ENCODE data around the gene RAB30.

The RAB30 gene

DNA sequence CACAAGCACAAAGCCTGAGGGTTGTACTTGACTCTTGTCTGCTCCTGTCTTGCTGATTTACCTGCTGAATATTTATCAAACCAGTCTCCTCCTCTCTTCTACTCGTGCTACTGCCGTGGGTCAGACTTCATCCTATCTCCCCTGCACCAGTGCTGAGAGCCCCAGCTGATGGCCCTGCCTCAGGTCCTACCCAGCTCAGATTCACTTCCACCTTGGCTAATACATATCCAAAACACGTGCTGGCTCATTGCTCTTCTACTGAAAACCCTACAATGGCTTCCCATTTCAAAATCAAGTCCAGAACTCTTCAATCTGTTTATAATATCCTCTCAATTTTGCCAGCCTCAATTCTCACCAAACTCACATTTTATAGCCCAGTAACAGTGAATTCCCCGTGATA, 48.3 kb downstream of the RAB30 start:
- no peaks in the 10 kb centered on the region for H3K27me3 ChIP-seq (ENCODE audit: insufficient read depth, low read depth)
- no peak overlapping the region for H3K27ac ChIP-seq
- no peak overlapping the region for H3K4me3 ChIP-seq (IDR thresholded peaks at IDR 0.05; ENCODE audit: insufficient read depth, low read depth, low read length)
- H3K79me2 ChIP-seq (ENCODE audit: insufficient read depth, low read depth): no peaks in the 10 kb centered on the region
- H4K20me1 ChIP-seq (ENCODE audit: insufficient read depth): no peaks in the 10 kb centered on the region
- H2AFZ ChIP-seq (ENCODE audit: low read depth): no peak overlapping the region
- H3K9ac ChIP-seq: no peak overlapping the region
- H3K4me2 ChIP-seq: no peak overlapping the region
- TF ChIP-seq, protein P1, sequence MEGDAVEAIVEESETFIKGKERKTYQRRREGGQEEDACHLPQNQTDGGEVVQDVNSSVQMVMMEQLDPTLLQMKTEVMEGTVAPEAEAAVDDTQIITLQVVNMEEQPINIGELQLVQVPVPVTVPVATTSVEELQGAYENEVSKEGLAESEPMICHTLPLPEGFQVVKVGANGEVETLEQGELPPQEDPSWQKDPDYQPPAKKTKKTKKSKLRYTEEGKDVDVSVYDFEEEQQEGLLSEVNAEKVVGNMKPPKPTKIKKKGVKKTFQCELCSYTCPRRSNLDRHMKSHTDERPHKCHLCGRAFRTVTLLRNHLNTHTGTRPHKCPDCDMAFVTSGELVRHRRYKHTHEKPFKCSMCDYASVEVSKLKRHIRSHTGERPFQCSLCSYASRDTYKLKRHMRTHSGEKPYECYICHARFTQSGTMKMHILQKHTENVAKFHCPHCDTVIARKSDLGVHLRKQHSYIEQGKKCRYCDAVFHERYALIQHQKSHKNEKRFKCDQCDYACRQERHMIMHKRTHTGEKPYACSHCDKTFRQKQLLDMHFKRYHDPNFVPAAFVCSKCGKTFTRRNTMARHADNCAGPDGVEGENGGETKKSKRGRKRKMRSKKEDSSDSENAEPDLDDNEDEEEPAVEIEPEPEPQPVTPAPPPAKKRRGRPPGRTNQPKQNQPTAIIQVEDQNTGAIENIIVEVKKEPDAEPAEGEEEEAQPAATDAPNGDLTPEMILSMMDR (conservative IDR thresholded peaks at IDR 0.05; ENCODE audit: low read depth, low read length): no peak
- peaks cover 33% of the 10 kb centered on the region for H3K4me1 ChIP-seq (ENCODE audit: low read depth, poor library complexity, severe bottlenecking)
- H3K36me3 ChIP-seq (ENCODE audit: insufficient read depth): no peaks in the 10 kb centered on the region

DNA sequence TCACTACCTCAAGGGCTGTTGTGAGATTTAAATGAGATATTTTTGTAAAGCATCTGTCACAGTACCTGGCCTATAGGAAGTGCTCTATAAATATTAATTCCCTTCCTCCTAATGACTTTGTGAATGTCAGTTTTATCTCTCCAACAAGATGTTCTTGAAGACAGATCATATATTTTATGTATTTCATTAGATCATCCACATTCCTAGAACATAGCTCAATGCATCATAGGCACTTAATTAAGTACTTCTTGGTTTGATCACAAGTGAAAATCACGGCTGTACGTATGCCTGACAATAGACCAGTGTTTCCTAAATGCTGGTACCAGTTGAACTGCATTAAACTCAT, 49.9 kb downstream of the RAB30 start:
- H3K4me3 ChIP-seq (IDR thresholded peaks at IDR 0.05; ENCODE audit: insufficient read depth, low read depth, low read length): no peak overlapping the region
- TF ChIP-seq, protein P1 (conservative IDR thresholded peaks at IDR 0.05; ENCODE audit: low read depth, low read length): no peak
- H3K36me3 ChIP-seq (ENCODE audit: insufficient read depth): no peaks in the 10 kb centered on the region
- H3K27ac ChIP-seq: no peak overlapping the region
- H2AFZ ChIP-seq (ENCODE audit: low read depth): no peak overlapping the region
- H3K4me1 ChIP-seq (ENCODE audit: low read depth, poor library complexity, severe bottlenecking): peaks cover 31% of the 10 kb centered on the region
- no peaks in the 10 kb centered on the region for H3K79me2 ChIP-seq (ENCODE audit: insufficient read depth, low read depth)
- no peaks in the 10 kb centered on the region for H3K27me3 ChIP-seq (ENCODE audit: insufficient read depth, low read depth)
- no peaks in the 10 kb centered on the region for H4K20me1 ChIP-seq (ENCODE audit: insufficient read depth)
- no peak overlapping the region for H3K4me2 ChIP-seq
- no peak overlapping the region for H3K9ac ChIP-seq

DNA sequence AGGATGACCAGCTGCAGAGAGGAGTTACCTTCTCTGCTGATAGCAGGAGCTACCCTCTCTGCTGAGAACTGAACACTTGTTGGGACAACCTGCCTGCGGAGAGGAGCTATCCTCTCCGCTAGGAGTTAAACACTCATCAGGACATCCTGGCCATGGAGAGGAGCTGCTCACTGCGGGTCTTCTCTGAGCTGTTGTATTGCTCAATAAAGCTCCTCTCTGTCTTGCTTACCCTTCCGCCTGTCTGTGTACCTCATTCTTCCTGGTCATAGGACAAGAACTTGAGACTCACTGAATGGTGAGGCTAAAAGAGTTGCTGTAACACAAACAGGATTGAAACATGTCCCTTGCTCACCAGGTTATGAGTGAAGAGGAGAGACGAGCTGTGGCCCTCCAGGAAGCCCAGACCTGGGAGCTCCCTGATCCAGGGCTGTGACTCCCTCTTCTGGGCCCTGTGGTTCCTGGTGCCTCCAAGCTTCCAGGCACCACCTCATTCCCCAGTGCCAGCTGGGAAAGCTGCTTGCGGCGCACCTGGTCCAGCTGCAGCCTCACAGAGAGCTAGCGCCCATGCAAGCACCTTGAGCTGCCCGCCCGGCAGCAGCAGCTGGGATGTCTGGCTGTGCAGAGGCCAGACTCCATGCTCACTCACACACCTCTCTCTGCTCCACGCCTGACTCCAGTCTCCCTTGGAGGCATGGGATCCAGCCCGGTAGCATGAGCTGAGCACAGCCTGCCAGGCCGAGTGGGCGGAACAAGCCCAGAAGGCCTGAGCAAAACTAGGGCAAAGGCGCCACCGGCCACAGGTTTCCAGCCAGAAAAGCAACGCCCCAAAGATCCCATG, 50.5 kb downstream of the RAB30 start:
- no peak overlapping the region for H3K27ac ChIP-seq
- H3K36me3 ChIP-seq (ENCODE audit: insufficient read depth): no peaks in the 10 kb centered on the region
- H3K4me1 ChIP-seq (ENCODE audit: low read depth, poor library complexity, severe bottlenecking): peaks cover 28% of the 10 kb centered on the region
- TF ChIP-seq, protein P1 (conservative IDR thresholded peaks at IDR 0.05; ENCODE audit: low read depth, low read length): no peak
- H3K27me3 ChIP-seq (ENCODE audit: insufficient read depth, low read depth): no peaks in the 10 kb centered on the region
- no peak overlapping the region for H2AFZ ChIP-seq (ENCODE audit: low read depth)
- no peaks in the 10 kb centered on the region for H4K20me1 ChIP-seq (ENCODE audit: insufficient read depth)
- no peak overlapping the region for H3K4me2 ChIP-seq
- H3K4me3 ChIP-seq (IDR thresholded peaks at IDR 0.05; ENCODE audit: insufficient read depth, low read depth, low read length): no peak overlapping the region
- H3K9ac ChIP-seq: no peak overlapping the region
- no peaks in the 10 kb centered on the region for H3K79me2 ChIP-seq (ENCODE audit: insufficient read depth, low read depth)

DNA sequence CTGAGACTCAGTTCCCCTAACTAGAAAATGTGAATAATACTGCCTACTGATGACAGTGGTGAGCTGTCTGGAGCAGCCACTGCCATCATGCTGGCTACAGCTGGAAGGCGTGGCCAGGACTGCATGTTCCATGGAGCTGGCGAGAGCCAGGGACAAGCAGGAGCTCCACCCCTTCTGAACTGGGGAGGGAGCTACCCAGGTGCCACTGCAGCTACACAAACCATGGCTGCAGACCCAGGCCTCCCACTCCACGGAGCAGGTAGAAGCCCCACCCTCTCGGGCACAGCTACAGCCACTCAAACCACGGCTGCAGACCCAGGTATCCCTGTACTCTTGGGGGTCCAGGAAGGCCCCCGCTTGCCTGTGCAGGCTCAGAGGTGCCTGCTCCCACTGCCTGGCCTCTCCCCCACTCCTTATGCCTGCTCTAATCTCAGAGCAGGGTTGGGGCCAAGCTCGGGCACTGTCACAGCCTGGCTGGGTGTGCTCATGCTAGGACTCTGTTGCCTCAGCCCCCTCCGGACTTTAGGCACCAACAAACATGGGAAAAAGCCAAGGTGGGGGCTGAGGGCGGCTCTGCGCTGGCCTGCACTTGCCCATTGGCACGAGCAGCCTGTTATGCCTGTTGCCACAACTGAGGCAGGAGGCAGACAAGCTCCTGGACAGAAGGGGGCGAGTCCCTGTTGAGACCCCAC, 51.7 kb downstream of the RAB30 start:
- Histone ChIP-seq H3K27ac (no peak overlapping the region), H3K36me3 (ENCODE audit: insufficient read depth) (no peaks in the 10 kb centered on the region), H3K9ac (no peak overlapping the region), H3K79me2 (ENCODE audit: insufficient read depth, low read depth) (no peaks in the 10 kb centered on the region), H2AFZ (ENCODE audit: low read depth) (no peak overlapping the region), H4K20me1 (ENCODE audit: insufficient read depth) (no peaks in the 10 kb centered on the region), H3K4me1 (ENCODE audit: low read depth, poor library complexity, severe bottlenecking) (peaks cover 17% of the 10 kb centered on the region), H3K4me2 (no peak overlapping the region), H3K4me3 (IDR thresholded peaks at IDR 0.05; ENCODE audit: insufficient read depth, low read depth, low read length) (no peak overlapping the region), H3K27me3 (ENCODE audit: insufficient read depth, low read depth) (no peaks in the 10 kb centered on the region)
- TF ChIP-seq, protein P1 (conservative IDR thresholded peaks at IDR 0.05; ENCODE audit: low read depth, low read length): no peak

Measured in KMS-11 (cell line).